ENCODE data around the gene TRIM29. TPM values are rescaled to one million over a fixed set of nuclear protein-coding genes. Genes with fewer than 3 reads are reported as not detected.

TRIM29 gene
- total RNA-seq, 3 donors from 2014 or later, result 10.6 to 58.7 (median 45.9) TPM

GRCh38 chr11:120073196-120073595 lies 64.7 kb downstream of the TRIM29 start:
- TF ChIP-seq, protein P1, sequence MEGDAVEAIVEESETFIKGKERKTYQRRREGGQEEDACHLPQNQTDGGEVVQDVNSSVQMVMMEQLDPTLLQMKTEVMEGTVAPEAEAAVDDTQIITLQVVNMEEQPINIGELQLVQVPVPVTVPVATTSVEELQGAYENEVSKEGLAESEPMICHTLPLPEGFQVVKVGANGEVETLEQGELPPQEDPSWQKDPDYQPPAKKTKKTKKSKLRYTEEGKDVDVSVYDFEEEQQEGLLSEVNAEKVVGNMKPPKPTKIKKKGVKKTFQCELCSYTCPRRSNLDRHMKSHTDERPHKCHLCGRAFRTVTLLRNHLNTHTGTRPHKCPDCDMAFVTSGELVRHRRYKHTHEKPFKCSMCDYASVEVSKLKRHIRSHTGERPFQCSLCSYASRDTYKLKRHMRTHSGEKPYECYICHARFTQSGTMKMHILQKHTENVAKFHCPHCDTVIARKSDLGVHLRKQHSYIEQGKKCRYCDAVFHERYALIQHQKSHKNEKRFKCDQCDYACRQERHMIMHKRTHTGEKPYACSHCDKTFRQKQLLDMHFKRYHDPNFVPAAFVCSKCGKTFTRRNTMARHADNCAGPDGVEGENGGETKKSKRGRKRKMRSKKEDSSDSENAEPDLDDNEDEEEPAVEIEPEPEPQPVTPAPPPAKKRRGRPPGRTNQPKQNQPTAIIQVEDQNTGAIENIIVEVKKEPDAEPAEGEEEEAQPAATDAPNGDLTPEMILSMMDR (IDR thresholded peaks at IDR 0.05), result no peak
- no peak for TF ChIP-seq POLR2A (IDR thresholded peaks at IDR 0.05)
- TF ChIP-seq POLR2AphosphoS5 (IDR thresholded peaks at IDR 0.05), result no peak
- DNase-seq (ENCODE audit: low spot score in 2 of 2), result no peak
- no peak overlapping the region for H3K4me3 ChIP-seq
- intact Hi-C loops (cut with DNase I; ENCODE audit: low total_unique reads), result no loop called here
- H3K27ac ChIP-seq, result no peak overlapping the region
- H3K4me1 ChIP-seq, result no peaks in the 10 kb centered on the region
- no peaks in the 10 kb centered on the region for H3K27me3 ChIP-seq
- H3K36me3 ChIP-seq, result no peaks in the 10 kb centered on the region
- H3K9me3 ChIP-seq, result no peaks in the 10 kb centered on the region

GRCh38 chr11:120068114-120068573 lies 69.8 kb downstream of the TRIM29 start:
- Histone ChIP-seq H3K9me3 (no peaks in the 10 kb centered on the region), H3K36me3 (no peaks in the 10 kb centered on the region), H3K4me3 (no peak overlapping the region), H3K27me3 (peaks cover 0 to 6% of the 10 kb centered on the region in 2 donors), H3K4me1 (no peaks in the 10 kb centered on the region), H3K27ac (no peak overlapping the region)
- intact Hi-C loops (cut with DNase I; ENCODE audit: low total_unique reads), result no loop called here
- DNase-seq (ENCODE audit: low spot score in 2 of 2), result peak in 1 of 2 donors; percentile 5
- no peak for TF ChIP-seq POLR2A (IDR thresholded peaks at IDR 0.05)
- TF ChIP-seq, protein P1 (IDR thresholded peaks at IDR 0.05), result no peak
- TF ChIP-seq POLR2AphosphoS5 (IDR thresholded peaks at IDR 0.05), result no peak

DNA sequence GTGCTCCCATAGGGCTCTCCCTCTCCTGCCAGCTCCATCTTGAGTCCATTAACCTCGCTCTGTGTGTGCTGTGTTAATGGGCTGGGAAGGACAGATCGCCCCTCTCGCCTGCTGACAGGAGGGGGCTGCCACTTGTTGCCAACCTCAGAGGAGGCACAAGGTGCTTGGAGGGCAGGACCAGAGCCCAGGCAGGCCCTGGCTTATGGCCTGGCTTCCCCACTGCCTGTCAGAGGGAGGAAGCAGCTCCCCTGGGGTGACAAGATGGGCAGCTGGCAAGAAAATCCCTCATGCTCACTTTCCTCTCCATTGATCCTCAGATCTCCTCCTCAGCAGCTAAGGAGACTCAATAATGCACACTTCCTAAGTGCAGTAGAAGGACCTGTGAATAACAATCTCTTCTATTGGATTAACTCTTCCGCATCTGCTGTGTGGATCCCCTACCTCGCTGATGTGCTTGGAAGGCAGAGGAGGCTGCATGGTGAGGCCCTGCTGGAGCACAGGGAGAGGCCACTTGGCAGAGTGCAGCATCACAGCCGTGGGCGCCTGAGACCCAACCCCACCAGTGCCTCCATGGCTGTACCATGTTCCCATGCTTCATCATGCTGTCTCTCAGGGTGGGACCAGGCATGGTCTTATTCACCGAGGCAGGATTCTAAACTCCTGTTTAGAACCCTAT lies 70.3 kb downstream of the TRIM29 start:
- Histone ChIP-seq H3K27me3 (peaks cover 0 to 6% of the 10 kb centered on the region in 2 donors), H3K4me3 (no peak overlapping the region), H3K4me1 (peaks cover 0 to under 1% of the 10 kb centered on the region in 2 donors), H3K9me3 (no peaks in the 10 kb centered on the region), H3K27ac (no peak overlapping the region), H3K36me3 (no peaks in the 10 kb centered on the region)
- DNase-seq (ENCODE audit: low spot score in 2 of 2), result no peak
- intact Hi-C loops (cut with DNase I; ENCODE audit: low total_unique reads), result no loop called here
- TF ChIP-seq POLR2AphosphoS5 (IDR thresholded peaks at IDR 0.05) (no peak), POLR2A (IDR thresholded peaks at IDR 0.05) (no peak)
- TF ChIP-seq, protein P1 (IDR thresholded peaks at IDR 0.05), result no peak

DNA sequence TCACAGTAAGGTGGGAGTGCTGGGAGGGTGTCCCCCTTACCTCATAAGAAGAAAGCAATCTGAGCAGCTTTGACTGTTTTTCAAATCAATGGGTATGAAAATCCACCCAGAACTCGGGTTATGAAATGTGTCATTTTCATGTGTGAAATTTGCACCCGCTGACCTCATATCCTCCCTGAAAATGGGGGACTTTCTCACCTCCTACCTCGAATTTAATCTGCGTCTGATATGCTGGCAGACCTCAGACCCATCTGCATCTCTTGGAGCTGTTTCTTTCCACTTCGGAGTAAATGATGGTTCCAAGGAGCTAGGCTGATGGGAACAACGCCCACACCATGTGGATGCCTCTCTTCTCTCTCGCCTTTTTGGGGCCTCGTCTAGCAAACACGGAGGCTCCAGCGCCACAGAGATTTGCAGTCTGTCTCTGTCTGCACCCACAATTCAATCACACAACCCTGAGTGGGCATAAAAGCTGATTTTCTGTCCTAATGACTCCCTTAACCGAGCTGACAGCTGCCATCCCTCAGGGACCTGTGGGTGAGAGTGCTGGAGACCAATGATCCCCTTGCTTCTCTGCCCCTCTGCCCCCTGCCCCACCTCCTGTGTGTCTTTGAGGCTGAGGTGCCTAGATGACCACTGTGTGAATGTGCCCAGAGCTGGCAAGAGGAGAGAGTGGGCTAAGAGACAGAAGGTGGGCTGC lies 71.0 kb downstream of the TRIM29 start:
- Histone ChIP-seq H3K27ac (no peak overlapping the region), H3K36me3 (no peaks in the 10 kb centered on the region), H3K9me3 (no peaks in the 10 kb centered on the region), H3K4me3 (no peak overlapping the region), H3K4me1 (peaks cover 0 to 7% of the 10 kb centered on the region in 2 donors), H3K27me3 (peaks cover 4 to 6% of the 10 kb centered on the region in 2 donors)
- peak in 1 of 2 donors; percentile 13 for DNase-seq (ENCODE audit: low spot score in 2 of 2)
- intact Hi-C loops (cut with DNase I; ENCODE audit: low total_unique reads), result no loop called here
- TF ChIP-seq, protein P1 (IDR thresholded peaks at IDR 0.05), result no peak
- TF ChIP-seq POLR2AphosphoS5 (IDR thresholded peaks at IDR 0.05), result no peak
- no peak for TF ChIP-seq POLR2A (IDR thresholded peaks at IDR 0.05)

GRCh38 chr11:120065876-120066275 lies 72.0 kb downstream of the TRIM29 start:
- intact Hi-C loops (cut with DNase I; ENCODE audit: low total_unique reads), result no loop called here
- no peak overlapping the region for H3K27ac ChIP-seq
- no peaks in the 10 kb centered on the region for H3K9me3 ChIP-seq
- TF ChIP-seq POLR2A (IDR thresholded peaks at IDR 0.05) (no peak), POLR2AphosphoS5 (IDR thresholded peaks at IDR 0.05) (no peak)
- TF ChIP-seq, protein P1 (IDR thresholded peaks at IDR 0.05), result no peak
- DNase-seq (ENCODE audit: low spot score in 2 of 2), result peak in 1 of 2 donors; percentile 4
- H3K4me3 ChIP-seq, result no peak overlapping the region
- peaks cover 0 to 8% of the 10 kb centered on the region in 2 donors for H3K4me1 ChIP-seq
- H3K27me3 ChIP-seq, result peaks cover 4 to 6% of the 10 kb centered on the region in 2 donors
- H3K36me3 ChIP-seq, result no peaks in the 10 kb centered on the region
